Pancreas (tissue), 10 donors: ENCODE results near the gene SCN7A. TPM values are rescaled to one million over a fixed set of nuclear protein-coding genes. Genes with fewer than 3 reads are reported as not detected.
A peak's percentile ranks its signal among the peaks of the same experiment; 100 is the strongest.

Experiments
- ATAC-seq, 4 donors: fragments of 200-7000 bp; cut with Tn5 transposase; one replicate each; pipeline versions ENCODE4 v1.8.0 to v1.9.1; 2020; ENCODE audit warnings: mild to moderate bottlenecking in 4 of 4, moderate library complexity in 4 of 4
- DNase-seq, 6 donors: peaks; one replicate each; pipeline ENCODE4 v3.0.0-alpha.2; 2020
- FAIRE-seq: peaks from 2 replicates; lab custom pipeline; 2012; peaks lifted over from hg19 to GRCh38; lab: Jason Lieb, UNC
- H3K27ac ChIP-seq, 4 donors: fragments of 200-600 bp; sonication (generic); 1 replicate in 3 of 4; 2 replicates in 1 of 4; pipeline versions ENCODE4 v1.5.0 to v1.8.0; 2020
- H3K27me3 ChIP-seq, 4 donors: fragments of 200-600 bp; one replicate each; pipeline ENCODE4 v1.8.0; 2021
- H3K36me3 ChIP-seq, 3 donors: fragments of 200-600 bp; sonication (generic) in 1 of 3; one replicate each; pipeline versions ENCODE4 v1.5.0 to v1.8.0; 2020 to 2021
- H3K4me1 ChIP-seq, 3 donors: fragments of 200-600 bp; one replicate each; pipeline ENCODE4 v1.8.0; 2021
- H3K4me3 ChIP-seq, 4 donors: fragments of 200-600 bp; sonication (generic) in 2 of 4; one replicate each; pipeline versions ENCODE4 v1.5.0 to v1.8.0; 2020 to 2021
- H3K9me3 ChIP-seq, 4 donors: fragments of 200-600 bp; one replicate each; pipeline ENCODE4 v1.8.0; 2021
- CTCF ChIP-seq, 4 donors: fragments of 200-600 bp; sonication (generic) in 3 of 4; IDR thresholded peaks; one replicate each; pipeline versions ENCODE4 v1.5.0 to v1.8.0; 2021; ENCODE audit warnings: antibody characterized with exemption in 4 of 4
- WGBS, 2 donors: extraction: QIAGEN DNeasy Blood & Tissue Kit; methylation state at CpG; one replicate each; pipeline ENCODE4 v1.1.7; 2013; 5-methylcytosine and 5-hydroxymethylcytosine counted together
- intact Hi-C, 3 donors: fragments of 100-400 bp; cut with DNase I; formaldehyde crosslinking; loops; one replicate each; pipeline versions ENCODE4 v1.11.1 to v1.14.2; 2022
- polyA plus RNA-seq, 2 donors: library from polyadenylated mRNA; stranded (reverse); fragments of 200-250 nt; gene quantifications; one replicate each; pipeline ENCODE4 v1.2.3, GENCODE V29; 2013
- total RNA-seq, 6 donors: library from RNA; stranded (reverse); fragmentation: NEBNext Ultra II Directional in 4 of 6; extraction: Animal tissue kit (Norgen Biotek cat#: 25700) in 4 of 6; gene quantifications; one replicate each; pipeline versions ENCODE4 v1.2.1 to v1.2.4, GENCODE V29; 2021 to 2023
- donor health status: healthy with polysubstance abuse.
- donor health status: DM: no; HTN: no; CAD: no; lungs with moderate emphysema.
- donor health status: DM: no; HTN: no; CAD: no.
- donor health status: control.
- donor health status: control.
- donor health status: Bipolar disorder and iron deficiency.
- donor health status: DM: yes; HTN: yes; CAD: no.
- donor health status: DM: no; HTN: no; CAD: no.
- donor health status: DM: no; HTN: no; CAD: no.
- donor health status: DM: yes; HTN: yes; CAD: no.

The SCN7A gene
- total and polyA plus RNA-seq, 8 donors = 0.27 to 7.0 (median 1.3) TPM

DNA sequence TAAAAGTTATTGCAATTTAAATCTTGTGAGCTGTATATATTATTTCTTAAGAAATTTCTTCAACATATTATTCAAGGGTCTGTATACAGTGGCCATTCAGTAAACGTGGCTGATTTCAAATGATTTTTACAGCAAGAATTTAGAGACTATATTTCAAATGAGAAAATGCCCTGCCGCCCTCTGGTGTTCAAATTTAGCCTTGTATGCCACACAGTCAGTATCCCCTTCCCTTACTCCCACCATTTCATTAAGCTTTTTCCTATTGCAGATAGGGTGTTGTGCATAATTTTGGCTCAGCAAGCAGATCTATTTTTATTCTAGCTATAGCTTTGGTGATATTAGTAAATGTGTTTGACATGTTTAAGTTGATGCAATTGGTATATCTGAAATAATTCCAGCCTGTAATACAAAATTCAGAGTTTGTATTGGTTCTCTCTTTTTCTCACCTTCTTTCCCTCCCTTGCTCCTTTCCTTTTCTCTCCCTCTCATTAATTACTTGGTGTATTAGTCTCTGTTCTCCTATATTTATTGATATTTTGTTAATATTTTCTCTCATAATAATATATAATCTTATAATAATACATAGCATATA is 22.8 kb upstream of the SCN7A start:
- peak in 3 of 4 donors; percentile 57 to 74 (median 66) for ATAC-seq
- no peak overlapping the region for H3K27ac ChIP-seq
- 5 to 9% methylated on average over 2 of the region's 2 CpGs for WGBS, 2 donors
- peak in 1 of 6 donors; percentile 31 for DNase-seq
- intact Hi-C loops = loop anchor here in 1 of 3 donors (10.0 kb wide), 1 partner anchor 102 kb away; no protein-coding TSS in a partner anchor
- H3K27me3 ChIP-seq = no peaks in the 10 kb centered on the region
- no peaks in the 10 kb centered on the region for H3K4me1 ChIP-seq
- peak; percentile 45 for FAIRE-seq
- no peaks in the 10 kb centered on the region for H3K9me3 ChIP-seq
- TF ChIP-seq CTCF (IDR thresholded peaks at IDR 0.05) = peak in 3 of 4 donors; percentile 28 to 51 (median 44)
- H3K36me3 ChIP-seq = no peaks in the 10 kb centered on the region
- no peak overlapping the region for H3K4me3 ChIP-seq

DNA sequence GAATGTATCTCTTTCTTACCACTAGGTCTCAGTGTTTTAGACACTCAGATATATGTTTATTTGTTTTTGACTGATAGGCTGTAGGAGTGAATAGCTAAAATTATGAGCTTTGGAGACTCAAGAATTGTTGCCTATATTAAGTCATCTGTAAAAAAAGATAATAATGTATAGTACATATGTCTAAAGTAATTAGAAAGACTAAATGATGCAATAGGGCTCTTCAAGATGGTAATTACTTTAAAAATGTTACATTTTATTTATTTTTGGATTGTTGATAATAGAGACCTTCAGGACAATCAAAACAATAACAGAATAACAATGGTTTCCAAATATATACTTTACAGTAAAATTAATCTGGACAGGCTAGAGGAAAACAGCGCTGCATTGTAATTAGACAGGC is 19.9 kb upstream of the SCN7A start:
- TF ChIP-seq CTCF (IDR thresholded peaks at IDR 0.05) = no peak

GRCh38 chr2:166499281-166499680 is 5.2 kb upstream of the SCN7A start:
- WGBS, 2 donors = 94 to 96% methylated on average over 1 of the region's 1 CpG
- ATAC-seq = no peak
- intact Hi-C loops = no loop called here
- no peak for TF ChIP-seq CTCF (IDR thresholded peaks at IDR 0.05)
- no peak for FAIRE-seq
- no peaks in the 10 kb centered on the region for H3K9me3 ChIP-seq
- H3K27me3 ChIP-seq = no peaks in the 10 kb centered on the region
- H3K36me3 ChIP-seq = no peaks in the 10 kb centered on the region
- no peak overlapping the region for H3K27ac ChIP-seq
- H3K4me3 ChIP-seq = no peak overlapping the region
- no peak for DNase-seq
- no peaks in the 10 kb centered on the region for H3K4me1 ChIP-seq

More for the DNA sequence above, 19.9 kb upstream of the SCN7A start:
- no peak for ATAC-seq
- H3K27me3 ChIP-seq = no peaks in the 10 kb centered on the region
- intact Hi-C loops = loop anchor here in 1 of 3 donors (10.0 kb wide), 1 partner anchor 99 kb away; no protein-coding TSS in a partner anchor
- H3K4me3 ChIP-seq = no peak overlapping the region
- no peaks in the 10 kb centered on the region for H3K9me3 ChIP-seq
- H3K27ac ChIP-seq = no peak overlapping the region
- FAIRE-seq = no peak
- no peaks in the 10 kb centered on the region for H3K4me1 ChIP-seq
- 85 to 100% methylated on average over 1 of the region's 1 CpG for WGBS, 2 donors
- H3K36me3 ChIP-seq = no peaks in the 10 kb centered on the region
- no peak for DNase-seq

DNA sequence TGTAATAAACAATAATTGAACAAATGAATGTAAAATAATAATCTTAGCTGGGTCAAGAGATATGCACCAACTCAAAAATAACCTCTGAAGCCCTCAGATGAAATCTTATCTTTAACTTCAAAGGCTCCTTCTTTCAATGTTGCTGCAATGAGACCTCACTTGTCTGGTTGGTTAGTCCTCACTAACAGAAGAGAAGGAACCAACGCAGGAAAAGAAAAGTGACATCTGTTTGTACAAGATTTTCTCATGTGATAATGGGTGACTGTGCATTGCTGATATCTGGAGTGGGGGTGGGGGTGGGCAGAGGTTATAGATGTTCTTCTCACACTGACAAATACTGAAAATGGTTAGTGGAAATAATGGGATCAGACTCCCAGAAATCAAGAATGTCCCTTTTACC is 2.6 kb downstream of the SCN7A start:
- no peak overlapping the region for H3K27ac ChIP-seq
- TF ChIP-seq CTCF (IDR thresholded peaks at IDR 0.05) = no peak
- DNase-seq (no peak), FAIRE-seq (no peak), ATAC-seq (no peak)
- intact Hi-C loops = no loop called here
- H3K9me3 ChIP-seq = no peaks in the 10 kb centered on the region
- no peaks in the 10 kb centered on the region for H3K4me1 ChIP-seq
- H3K36me3 ChIP-seq = no peaks in the 10 kb centered on the region
- 16 to 26% methylated on average over 1 of the region's 1 CpG for WGBS, 2 donors
- no peak overlapping the region for H3K4me3 ChIP-seq
- H3K27me3 ChIP-seq = no peaks in the 10 kb centered on the region

- H3K4me3 ChIP-seq = no peak overlapping the region
- 62 to 81% methylated on average over 1 of the region's 1 CpG for WGBS, 2 donors
- no peaks in the 10 kb centered on the region for H3K9me3 ChIP-seq
- H3K36me3 ChIP-seq = no peaks in the 10 kb centered on the region
- no peak for TF ChIP-seq CTCF (IDR thresholded peaks at IDR 0.05)
- ATAC-seq (no peak), FAIRE-seq (no peak), DNase-seq (no peak)
- H3K27ac ChIP-seq = no peak overlapping the region
- no peaks in the 10 kb centered on the region for H3K4me1 ChIP-seq
- intact Hi-C loops = no loop called here
- H3K27me3 ChIP-seq = no peaks in the 10 kb centered on the region
Measured at GRCh38 chr2:166487171-166487570, 6.9 kb downstream of the SCN7A start.
